ENCODE results near the gene MRPL39.
A peak's percentile ranks its signal among the peaks of the same experiment; 100 is the strongest.

MRPL39 gene

DNA sequence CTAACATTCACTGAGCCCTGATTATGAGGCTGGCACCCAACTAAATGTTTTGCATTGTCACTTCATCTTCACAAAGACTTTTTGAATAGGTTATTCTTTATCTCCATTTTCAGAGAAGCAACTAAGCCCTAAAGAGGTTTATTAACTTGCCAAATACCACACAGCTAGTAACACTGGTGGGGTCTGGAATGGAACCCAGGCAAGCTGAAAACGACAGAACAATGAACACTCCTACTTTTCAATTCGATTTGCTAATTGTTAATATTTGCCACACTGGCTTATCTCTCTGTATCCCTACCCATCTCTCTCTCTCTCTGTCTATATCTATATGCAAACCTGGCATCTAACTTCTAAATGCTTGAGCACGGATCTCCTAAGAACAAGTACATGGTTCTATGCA lies 40.6 kb downstream of the MRPL39 start:
- DNase-seq, result no peak

DNA sequence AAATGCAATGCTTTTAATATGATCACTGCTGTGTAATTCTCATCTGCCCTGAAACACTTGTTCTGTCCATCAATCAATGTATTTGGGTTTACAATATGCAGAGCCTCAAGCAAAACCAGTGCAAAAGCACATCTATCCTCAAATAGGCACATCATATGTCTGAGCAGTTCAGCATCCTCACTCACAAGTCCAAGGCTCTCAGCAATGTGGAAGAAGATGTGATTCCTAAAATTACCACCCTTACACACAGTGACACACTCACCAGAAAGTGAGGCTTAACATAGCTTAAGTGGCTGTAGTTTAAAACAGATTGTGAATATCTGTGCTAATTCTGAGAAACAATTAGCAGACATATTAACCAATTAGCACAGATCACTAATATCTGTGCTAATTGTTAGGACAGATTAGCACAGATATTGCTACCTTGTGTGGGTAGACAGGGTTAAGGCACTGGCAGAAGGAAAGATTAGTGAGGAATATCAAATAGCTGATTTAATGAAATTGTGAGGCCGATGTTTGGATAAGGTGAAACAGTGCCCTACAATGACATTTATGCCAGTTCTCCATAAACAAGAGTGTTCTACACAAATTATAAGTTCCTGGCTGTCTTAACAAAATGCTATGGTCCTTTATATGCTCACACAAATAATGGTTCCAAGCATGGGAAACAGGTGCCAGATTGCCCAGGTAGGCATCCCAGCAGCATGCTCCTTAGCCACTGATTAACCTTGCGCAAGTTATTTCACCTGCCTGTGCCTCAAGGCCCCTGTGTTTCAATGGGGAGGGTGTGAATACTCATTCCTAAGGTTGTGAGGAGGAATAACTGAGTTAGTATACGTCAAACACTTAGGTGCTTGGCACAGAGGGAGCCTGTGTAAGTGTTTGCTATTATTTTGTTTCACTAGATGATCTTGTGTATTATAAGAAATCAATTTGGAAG lies 41.7 kb downstream of the MRPL39 start:
- DNase-seq, result no peak

DNA sequence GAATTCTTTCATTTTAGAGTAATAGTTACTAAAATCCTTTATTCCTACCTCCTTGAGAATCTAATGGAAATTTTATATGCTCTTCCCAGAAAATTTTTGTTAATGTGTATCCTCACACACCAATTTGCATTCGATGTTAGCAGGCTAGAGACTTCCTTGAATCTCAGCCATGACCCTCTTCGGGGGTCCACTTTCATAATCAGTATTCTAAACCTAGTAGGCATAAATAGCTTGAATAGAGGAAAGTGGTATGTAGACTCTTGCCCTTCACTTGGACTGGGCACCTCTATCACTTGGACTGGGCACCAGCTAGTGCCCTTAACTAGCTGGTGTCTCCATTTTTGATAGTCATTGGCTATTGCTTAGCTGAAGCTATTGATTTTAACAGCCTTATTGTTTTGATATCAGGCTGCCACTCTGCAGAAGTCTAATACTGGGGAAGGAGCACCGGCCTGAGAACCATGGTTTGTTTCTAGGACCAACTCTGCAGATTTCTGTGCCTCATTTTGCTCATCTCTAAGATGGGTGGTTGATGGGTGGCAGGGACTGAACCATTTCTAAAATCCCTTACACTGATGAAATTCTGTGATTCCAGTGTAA lies 42.8 kb downstream of the MRPL39 start:
- no peak for DNase-seq

DNA sequence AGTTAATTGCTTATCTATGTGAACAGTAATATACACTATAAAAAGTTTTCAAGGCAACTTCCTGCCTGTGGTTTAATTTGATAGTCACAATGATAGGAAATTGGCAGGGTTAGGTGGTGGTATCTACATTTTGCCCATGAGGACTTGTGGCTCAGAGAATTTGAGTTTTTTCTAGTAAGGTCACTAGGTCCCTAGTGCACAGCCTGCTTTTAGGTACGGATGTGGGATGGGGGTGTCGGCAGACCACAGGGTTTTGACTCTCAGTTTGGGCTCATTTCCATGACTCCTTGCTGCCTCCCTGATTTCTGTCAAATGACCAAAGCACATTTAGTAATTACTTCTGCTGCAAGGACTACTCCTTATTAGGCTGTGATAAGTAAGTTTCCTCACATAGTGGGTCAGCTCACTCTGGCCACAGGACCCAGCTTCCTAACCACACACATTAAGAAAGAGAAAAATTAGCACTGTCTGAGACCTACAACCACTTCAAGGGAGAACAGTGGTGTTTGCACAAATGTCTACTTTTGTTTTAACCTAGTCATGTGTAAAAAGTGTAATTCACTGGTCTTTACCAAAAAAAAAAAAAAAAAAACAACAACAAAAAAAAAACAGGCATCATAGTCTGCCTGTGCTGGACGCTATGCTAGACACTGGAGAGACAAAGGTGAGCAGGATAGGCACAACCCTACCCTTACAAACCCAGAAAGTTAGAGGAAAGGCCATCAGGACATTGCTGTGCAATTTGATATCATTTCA lies 43.7 kb downstream of the MRPL39 start:
- peak; percentile 39 for DNase-seq

DNA sequence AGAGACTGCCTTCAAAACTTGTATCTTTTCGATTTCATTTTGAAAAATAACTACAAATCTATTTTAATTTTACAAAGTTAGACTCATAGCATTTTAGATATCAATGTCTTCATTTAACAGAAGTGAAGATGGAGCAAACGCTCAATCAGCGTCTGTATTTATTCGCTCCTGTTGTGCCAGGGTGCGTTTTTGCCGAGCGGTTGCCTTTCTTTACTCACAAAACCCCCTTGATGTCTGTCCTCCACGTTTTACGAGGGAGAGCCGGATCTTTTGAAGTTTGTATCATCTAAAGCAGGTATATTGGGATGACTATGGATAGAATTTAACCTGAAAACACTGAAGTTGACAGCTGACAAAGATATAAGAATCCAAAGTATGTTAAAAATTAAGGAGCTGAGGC lies 44.6 kb downstream of the MRPL39 start:
- DNase-seq, result no peak

DNA sequence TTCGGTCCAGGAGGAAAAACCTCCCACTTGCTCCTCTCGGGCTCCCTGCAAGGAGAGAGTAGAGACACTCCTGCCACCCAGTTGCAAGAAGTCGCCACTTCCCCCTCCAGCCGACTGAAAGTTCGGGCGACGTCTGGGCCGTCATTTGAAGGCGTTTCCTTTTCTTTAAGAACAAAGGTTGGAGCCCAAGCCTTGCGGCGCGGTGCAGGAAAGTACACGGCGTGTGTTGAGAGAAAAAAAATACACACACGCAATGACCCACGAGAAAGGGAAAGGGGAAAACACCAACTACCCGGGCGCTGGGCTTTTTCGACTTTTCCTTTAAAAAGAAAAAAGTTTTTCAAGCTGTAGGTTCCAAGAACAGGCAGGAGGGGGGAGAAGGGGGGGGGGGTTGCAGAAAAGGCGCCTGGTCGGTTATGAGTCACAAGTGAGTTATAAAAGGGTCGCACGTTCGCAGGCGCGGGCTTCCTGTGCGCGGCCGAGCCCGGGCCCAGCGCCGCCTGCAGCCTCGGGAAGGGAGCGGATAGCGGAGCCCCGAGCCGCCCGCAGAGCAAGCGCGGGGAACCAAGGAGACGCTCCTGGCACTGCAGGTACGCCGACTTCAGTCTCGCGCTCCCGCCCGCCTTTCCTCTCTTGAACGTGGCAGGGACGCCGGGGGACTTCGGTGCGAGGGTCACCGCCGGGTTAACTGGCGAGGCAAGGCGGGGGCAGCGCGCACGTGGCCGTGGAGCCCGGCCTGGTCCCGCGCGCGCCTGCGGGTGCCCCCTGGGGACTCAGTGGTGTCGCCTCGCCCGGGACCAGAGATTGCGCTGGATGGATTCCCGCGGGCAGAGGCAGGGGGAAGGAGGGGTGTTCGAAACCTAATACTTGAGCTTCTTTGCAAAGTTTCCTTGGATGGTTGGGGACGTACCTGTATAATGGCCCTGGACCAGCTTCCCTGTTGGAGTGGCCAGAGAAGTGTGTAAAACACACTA lies 45.3 kb downstream of the MRPL39 start:
- DNase-seq, result peak; percentile 60

DNA sequence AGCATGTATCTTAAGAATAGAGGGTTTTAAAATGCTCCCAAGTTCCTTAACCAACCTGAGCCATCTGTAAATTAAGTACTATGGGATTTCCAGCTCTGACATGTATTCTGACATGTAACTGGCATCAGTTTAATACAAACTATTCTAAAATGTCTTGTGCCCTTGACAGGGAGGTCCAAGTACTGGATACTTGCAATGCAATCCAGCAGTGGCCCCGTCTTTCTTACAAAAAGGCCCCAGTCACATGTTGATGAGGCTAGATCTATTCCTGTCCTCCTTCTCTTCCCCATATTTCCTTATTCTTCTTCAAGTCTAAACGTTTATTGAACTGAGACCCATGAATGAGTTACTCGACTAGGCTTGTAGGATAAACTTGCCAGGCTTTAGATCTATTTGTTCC lies 46.4 kb downstream of the MRPL39 start:
- no peak for DNase-seq

DNA sequence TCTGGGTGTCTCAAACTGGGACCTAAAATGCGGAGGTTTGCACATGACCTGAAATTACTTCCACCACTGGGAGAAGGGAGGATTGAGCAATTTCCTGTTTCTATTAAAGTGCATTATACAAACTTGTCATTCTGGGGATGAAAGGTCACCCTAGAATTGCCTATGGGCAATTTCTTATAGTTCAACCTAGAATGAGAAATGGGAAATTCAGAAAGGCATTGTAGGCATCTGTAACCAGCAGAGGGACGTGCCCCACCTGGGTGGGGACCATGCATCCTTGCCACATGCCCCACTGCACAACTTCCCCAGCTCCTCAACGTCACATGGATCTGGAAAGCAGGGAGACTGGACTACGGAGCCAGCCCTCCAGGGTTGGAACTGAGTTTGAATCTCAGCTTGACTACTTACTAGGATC lies 47.0 kb downstream of the MRPL39 start:
- no peak for DNase-seq

DNA sequence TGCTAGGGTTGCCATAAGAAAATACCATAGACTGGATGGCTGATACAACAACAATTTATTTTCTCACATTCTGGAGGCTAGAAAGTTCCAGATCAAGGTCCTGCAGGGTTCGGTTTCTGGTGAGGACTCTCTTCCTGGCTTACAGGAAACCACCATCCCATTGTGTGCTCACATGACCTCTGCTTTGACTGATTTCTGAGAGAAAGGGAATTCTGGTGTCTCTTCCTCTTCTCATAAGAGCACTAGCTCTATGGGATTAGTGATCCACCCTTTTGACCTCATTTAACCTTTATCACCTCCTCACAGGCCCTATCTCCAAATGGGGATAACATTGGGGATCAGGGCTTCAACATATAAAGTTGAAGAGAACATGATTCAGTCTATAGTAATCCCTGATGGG lies 47.5 kb downstream of the MRPL39 start:
- no peak for DNase-seq

DNA sequence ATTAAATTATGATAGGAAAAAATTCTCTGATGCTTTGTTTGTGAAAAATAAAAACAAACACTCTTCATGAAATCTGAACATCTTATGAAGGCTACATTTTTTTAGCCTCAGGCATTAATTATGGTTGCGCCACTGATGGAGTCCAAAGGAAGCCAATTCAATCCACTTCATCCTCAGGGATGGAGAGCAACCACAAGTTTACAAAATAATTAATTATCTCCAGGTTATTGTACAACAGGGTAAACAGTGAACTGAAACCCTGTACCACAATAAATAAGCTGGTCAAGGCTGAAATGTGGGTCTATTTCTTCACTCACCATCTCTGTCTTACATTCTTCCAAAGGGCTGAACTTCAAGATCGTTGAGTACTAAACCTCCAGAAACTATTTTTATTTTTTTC lies 49.2 kb downstream of the MRPL39 start:
- DNase-seq, result no peak

DNA sequence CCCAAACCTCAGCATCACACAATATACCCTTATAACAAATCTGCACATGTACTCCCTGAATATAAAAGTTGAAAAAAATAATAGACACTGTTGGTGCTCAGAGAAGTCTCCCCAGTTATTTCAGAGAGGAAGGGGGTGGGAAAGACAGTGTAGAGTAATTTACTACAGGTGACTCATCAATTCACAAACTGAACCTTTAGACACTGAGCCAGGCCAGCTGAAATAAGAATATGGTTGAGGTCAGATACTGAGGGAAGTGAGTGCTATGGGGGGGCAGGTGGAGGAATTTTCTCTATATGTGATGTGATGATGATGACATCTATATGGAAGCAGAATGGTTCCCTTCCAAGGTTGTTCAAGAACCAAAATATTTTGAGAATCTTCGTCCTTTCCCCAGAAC lies 50.1 kb downstream of the MRPL39 start:
- DNase-seq, result no peak

DNA sequence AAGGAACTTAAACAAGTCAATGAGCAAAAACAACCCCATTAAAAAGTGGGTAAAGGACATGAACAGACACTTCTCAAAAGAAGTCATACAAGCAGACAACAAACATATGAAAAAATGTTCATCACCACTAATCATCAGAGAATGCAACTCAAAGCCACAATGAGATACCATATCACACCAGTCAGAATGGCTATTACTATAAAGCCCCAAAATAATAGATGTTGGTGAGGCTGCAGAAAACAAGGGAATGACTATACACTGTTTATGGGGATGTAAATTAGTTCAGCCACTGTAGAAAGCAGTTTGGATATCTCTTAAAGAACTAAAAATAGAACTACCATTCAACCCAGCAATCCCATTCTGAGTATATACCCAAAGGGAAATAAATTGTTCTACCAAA lies 51.2 kb downstream of the MRPL39 start:
- no peak for DNase-seq

DNA sequence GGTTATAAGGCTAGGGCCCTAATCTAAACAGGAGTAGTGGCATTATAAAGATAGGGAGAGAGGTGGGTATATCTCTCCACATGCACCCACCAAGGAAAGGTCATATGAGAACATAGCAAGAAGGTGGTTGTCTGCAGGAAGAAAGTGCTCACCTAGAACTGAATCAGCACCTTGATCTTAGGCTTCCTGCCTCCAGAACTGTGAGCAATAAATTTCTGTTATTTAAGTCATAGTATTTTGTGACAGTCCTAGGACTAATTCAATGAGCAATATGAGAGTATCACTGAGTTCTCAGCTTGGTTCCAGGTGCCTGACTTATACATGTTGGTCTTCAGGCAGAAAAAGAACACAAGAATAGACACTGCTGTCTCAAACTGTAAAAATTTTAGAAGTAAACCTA lies 51.8 kb downstream of the MRPL39 start:
- DNase-seq, result no peak

DNA sequence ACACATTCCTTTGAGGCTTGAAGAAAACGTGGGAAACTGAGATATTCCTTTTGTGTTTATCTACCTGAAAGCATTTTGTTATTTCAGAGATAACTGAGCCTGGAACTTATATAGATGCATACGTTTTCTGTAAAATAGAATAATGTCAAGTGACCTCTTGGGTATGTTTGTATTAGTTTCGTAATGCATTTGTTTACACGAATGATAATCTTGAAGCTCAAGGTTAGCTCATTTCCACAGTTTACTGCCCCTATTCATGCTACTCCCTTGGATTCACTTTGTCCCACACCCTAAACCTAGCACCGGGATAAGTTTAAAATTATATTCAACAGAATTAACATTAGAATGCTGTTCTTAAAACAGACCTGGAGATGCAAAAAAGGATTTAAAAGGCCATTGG lies 54.4 kb downstream of the MRPL39 start:
- DNase-seq, result no peak

DNA sequence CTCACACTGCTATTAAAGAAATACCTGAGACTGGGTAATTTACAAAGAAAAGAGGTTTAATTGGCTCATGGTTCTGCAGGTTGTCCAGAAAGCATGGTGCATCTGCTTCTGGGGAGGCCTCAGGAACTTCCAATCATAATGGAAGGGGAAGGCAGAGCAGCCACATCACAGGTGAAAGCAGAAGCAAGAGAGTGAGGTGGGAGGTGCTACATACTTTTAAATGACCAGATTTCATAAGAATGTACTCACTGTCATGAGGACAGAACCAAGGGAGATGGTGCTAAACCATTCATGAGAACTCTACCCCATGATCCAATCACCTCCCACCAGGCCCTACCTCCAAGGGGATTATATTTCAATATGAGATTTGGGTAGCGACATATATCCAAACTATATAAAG lies 55.7 kb downstream of the MRPL39 start:
- no peak for DNase-seq

DNA sequence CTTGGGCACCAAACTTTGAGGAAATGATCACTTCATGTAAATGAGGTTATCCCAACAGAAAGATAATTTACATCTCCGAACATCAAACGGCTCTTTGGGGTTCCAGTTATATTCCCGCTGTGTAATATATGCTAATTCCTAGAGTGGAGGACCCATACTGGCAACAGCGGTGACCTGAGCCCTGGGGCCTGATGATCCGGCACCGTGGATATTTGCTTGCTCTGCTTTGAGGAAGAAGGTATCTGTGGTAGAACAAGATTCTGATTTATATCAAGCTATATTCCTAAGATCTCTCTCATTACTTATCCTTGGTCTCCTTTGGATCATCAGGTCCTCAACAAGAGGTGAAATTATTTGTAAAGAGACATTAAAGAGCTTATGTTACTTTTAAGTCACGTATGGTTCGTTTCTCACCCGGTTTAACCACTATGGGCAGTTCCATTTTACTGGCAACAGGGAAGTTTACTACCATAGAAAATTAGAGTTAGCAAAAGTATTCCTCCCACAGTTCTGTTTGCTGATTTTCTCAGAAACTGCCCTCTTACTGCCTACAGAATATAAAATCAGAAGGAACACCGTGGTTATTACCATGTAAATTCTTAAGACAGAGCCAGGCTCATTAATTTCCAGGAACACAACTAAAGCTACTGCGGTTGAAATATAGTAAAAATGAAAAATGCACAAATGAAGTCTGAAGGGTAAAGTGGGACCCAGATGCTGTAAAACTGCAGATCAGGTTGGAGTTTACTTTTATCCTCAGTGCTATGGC lies 56.7 kb downstream of the MRPL39 start:
- DNase-seq, result no peak

DNA sequence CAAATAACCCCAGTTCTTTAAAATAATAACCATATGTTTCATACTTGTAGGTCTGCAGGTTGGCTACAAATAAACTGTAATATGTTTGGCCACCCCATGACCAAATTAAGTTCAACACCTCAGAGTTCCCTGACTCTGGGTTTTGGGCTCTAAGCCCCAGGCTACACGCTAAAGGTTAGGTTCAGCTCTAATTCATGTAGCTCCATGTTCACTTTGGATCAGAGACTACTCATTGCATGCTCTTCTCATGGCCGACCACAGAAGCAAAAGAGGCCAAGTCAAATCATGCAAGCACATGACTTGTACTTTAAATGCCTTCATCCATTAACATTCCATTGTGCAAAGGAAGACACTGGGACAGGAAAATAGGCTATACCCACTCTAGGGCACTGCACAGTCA lies 66.2 kb downstream of the MRPL39 start:
- no peak for DNase-seq

DNA sequence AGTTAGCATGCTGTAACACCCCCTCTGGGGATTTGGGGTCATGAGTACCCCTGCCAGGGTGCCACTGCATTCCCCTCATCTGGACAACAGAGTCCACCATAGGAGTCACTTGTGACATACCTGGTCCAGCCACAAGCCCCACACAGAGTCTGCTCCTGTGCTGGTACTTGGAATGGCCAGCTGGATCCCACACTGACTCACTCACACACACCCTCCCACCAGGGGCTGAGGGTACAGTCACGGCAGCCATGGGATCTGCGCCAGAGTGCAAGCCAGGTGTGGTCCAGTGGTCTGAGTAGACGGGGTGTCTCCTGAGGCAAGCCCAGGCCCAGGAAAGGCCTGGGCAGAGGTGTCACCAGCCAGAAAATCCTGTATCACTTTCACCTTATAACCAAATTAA lies 67.7 kb downstream of the MRPL39 start:
- no peak for DNase-seq

DNA sequence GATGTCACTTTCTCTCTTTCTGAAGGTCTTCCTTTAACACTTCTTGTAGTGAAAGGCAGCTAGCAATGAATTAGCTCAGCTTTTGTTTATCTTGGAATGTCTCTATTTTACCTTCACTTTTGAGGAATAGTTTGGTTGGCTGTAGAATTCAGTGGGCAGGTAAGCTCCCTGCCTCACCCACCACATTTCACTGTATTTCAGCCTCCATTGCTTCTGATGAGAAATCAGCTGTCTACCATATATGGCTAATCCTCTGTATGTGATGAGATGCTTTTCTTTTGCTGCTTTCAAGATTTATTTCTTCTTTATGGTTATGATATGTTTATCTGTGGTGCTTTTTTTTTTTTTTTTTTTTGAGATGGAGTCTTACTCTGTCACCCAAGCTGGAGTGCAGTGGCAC lies 70.1 kb downstream of the MRPL39 start:
- no peak for DNase-seq

DNA sequence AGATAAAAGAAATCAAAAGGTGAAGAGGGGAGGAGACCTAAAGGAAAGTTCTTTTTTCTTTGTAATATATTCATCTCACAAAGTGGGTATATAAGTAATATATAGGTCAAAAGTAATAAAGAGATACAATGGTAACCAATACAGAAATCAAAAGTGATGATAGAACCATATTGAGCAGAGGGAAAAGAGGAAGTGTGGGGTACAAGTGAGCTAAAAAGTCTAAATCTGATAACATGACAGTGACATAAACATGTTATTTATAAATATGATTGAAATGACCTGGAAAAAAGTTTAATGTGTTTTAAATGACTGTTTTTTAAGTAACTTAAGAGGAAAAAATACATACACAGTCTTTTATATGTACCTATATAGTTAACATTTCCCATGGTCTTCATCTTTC lies 70.5 kb downstream of the MRPL39 start:
- DNase-seq, result no peak

DNA sequence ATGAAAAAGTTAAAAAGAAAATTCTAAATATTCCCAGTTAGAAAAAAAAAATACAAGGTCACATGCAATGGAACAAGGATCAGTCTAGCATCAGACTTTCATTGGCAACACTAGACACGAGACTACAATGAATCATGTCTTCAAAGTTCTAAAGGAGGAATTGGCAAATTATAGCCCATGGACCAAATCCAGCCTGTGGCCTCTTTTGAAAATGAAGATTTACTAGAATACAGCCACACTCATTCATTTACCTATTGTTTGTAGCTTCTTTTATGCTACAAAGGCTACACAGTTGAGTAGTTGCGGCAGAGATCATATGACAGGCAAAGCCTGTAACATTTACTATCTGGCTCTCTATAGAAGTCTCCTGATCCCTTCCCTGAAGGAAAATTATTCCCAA lies 71.4 kb downstream of the MRPL39 start:
- no peak for DNase-seq
